WERI-Rb-1 (cell line): Measurements from ENCODE around the gene PDE7B.

Source experiments
- DNase-seq: peaks from one replicate; pipeline ENCODE4 v3.0.0-alpha.2; 2020
- H3K27ac ChIP-seq: fragments of 250-450 bp; sonication (Bioruptor Pico); 2 replicates; pipeline ENCODE4 v1.5.1; 2020; ENCODE audit warnings: mild to moderate bottlenecking, moderate library complexity
- H3K27me3 ChIP-seq: fragments of 250-450 bp; sonication (Bioruptor Pico); 2 replicates; pipeline ENCODE4 v1.5.1; 2021; ENCODE audit warnings: mild to moderate bottlenecking, low read depth, moderate library complexity; ENCODE audit not compliant: insufficient read depth, severe bottlenecking
- H3K36me3 ChIP-seq: fragments of 250-450 bp; sonication (Bioruptor Pico); 2 replicates; pipeline ENCODE4 v1.5.1; 2020; ENCODE audit warnings: mild to moderate bottlenecking, moderate library complexity
- H3K4me3 ChIP-seq: 2 replicates; pipeline ENCODE4 v1.5.1; 2011; ENCODE audit warnings: low read depth, mild to moderate bottlenecking, control low read depth, low read length
- H3K9me3 ChIP-seq: fragments of 250-450 bp; sonication (Bioruptor Pico); 2 replicates; pipeline ENCODE4 v1.5.1; 2021; ENCODE audit warnings: mild to moderate bottlenecking, moderate library complexity; ENCODE audit not compliant: severe bottlenecking
- TF ChIP-seq, protein P1 (sequence below): IDR thresholded peaks from 2 replicates; pipeline ENCODE4 v1.5.1; 2011; ENCODE audit warnings: low read depth, mild to moderate bottlenecking, control low read depth, inconsistent platforms, low read length

PDE7B gene

GRCh38 chr6:136188486-136188885, 337.0 kb downstream of the PDE7B start:
- Histone ChIP-seq H3K4me3 (no peak overlapping the region), H3K9me3 (no peaks in the 10 kb centered on the region), H3K36me3 (no peaks in the 10 kb centered on the region), H3K27me3 (no peaks in the 10 kb centered on the region), H3K27ac (no peak overlapping the region)
- DNase-seq = no peak
- TF ChIP-seq, protein P1, sequence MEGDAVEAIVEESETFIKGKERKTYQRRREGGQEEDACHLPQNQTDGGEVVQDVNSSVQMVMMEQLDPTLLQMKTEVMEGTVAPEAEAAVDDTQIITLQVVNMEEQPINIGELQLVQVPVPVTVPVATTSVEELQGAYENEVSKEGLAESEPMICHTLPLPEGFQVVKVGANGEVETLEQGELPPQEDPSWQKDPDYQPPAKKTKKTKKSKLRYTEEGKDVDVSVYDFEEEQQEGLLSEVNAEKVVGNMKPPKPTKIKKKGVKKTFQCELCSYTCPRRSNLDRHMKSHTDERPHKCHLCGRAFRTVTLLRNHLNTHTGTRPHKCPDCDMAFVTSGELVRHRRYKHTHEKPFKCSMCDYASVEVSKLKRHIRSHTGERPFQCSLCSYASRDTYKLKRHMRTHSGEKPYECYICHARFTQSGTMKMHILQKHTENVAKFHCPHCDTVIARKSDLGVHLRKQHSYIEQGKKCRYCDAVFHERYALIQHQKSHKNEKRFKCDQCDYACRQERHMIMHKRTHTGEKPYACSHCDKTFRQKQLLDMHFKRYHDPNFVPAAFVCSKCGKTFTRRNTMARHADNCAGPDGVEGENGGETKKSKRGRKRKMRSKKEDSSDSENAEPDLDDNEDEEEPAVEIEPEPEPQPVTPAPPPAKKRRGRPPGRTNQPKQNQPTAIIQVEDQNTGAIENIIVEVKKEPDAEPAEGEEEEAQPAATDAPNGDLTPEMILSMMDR = no peak

- H3K27me3 ChIP-seq = no peaks in the 10 kb centered on the region
- no peak overlapping the region for H3K27ac ChIP-seq
- H3K9me3 ChIP-seq = no peaks in the 10 kb centered on the region
- H3K4me3 ChIP-seq = no peak overlapping the region
- DNase-seq = no peak
- H3K36me3 ChIP-seq = no peaks in the 10 kb centered on the region
- TF ChIP-seq, protein P1 = no peak
Measured at GRCh38 chr6:136189104-136189503, 337.6 kb downstream of the PDE7B start.

DNA sequence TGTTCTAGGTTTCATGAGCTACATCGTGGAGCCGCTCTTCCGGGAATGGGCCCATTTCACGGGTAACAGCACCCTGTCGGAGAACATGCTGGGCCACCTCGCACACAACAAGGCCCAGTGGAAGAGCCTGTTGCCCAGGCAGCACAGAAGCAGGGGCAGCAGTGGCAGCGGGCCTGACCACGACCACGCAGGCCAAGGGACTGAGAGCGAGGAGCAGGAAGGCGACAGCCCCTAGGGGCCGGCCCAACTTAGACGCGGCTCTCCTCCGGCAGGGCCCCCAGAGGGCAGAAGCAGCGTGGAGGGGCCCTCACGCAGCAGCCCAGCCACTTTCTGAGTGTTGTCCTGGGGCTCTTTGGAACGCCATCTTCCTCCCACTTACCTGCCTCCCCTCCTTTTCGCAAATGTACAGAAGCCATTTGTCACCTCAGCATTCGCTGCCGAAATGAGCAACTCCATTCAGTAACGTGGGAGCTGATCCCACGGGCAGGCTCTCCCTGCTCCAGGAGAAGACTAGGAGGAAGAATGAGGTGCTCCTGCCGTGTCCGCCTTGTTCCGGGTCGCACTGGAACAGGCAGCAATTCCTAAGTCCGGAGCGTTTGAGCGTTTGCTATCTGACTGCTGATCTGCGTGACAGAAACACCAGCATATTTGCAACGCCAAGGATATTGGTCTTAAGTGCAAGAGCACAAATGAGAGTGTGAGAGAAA, 340.3 kb downstream of the PDE7B start:
- H3K27me3 ChIP-seq = no peaks in the 10 kb centered on the region
- H3K4me3 ChIP-seq = no peak overlapping the region
- no peak for DNase-seq
- TF ChIP-seq, protein P1 = no peak
- no peaks in the 10 kb centered on the region for H3K9me3 ChIP-seq
- H3K27ac ChIP-seq = no peak overlapping the region
- H3K36me3 ChIP-seq = no peaks in the 10 kb centered on the region

GRCh38 chr6:136192902-136193301, 341.4 kb downstream of the PDE7B start:
- Histone ChIP-seq H3K27ac (no peak overlapping the region), H3K36me3 (no peaks in the 10 kb centered on the region), H3K4me3 (no peak overlapping the region), H3K27me3 (no peaks in the 10 kb centered on the region), H3K9me3 (no peaks in the 10 kb centered on the region)
- no peak for DNase-seq
- TF ChIP-seq, protein P1 = no peak

GRCh38 chr6:136201732-136202131, 350.2 kb downstream of the PDE7B start:
- TF ChIP-seq, protein P1 = 0 out of 2 replicates have a peak, but pooled peaks have one; percentile 11
- H3K36me3 ChIP-seq = no peaks in the 10 kb centered on the region
- no peak overlapping the region for H3K4me3 ChIP-seq
- no peaks in the 10 kb centered on the region for H3K27me3 ChIP-seq
- DNase-seq = no peak
- H3K27ac ChIP-seq = no peak overlapping the region
- H3K9me3 ChIP-seq = no peaks in the 10 kb centered on the region

DNA sequence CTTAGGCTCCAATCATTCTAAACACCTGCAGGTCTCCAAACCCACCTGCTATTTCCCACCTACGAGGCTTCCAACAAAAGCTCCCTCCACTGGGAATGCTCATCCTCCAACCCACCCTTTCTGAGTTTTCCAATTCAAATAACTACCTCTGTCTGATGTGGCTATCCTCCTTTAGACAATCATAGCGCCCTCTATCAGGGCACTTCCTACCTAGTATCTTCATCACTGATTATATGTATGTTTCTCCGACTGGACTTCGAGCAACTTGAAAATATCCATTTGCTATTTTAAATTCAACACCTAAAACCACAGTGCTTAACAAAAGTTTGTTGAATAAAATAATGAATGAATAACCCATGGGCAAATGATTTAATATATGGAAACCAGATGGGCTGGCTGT, 357.3 kb downstream of the PDE7B start:
- DNase-seq = no peak
- Histone ChIP-seq H3K27me3 (no peaks in the 10 kb centered on the region), H3K9me3 (no peaks in the 10 kb centered on the region), H3K4me3 (no peak overlapping the region), H3K27ac (no peak overlapping the region), H3K36me3 (no peaks in the 10 kb centered on the region)
- TF ChIP-seq, protein P1 = no peak
